Measurements from ENCODE around the gene MYO5B. TPM values are rescaled to one million over a fixed set of nuclear protein-coding genes. Genes with fewer than 3 reads are reported as not detected.

MYO5B gene
- total RNA-seq, 4 donors from 2014 or later: 2.0 to 13.9 (median 5.3) TPM

- Histone ChIP-seq H3K27ac (replicated peaks in 1 of 4) (no peak overlapping the region), H3K9me3 (no peaks in the 10 kb centered on the region), H3K36me3 (no peaks in the 10 kb centered on the region), H3K4me3 (no peak overlapping the region), H3K27me3 (no peaks in the 10 kb centered on the region), H3K4me1 (no peaks in the 10 kb centered on the region)
- WGBS: 64% methylated on average over 4 of the region's 4 CpGs
- DNase-seq (ENCODE audit: extremely low spot score): no peak
- intact Hi-C loops (cut with DNase I): no loop called here
- TF ChIP-seq POLR2A (IDR thresholded peaks at IDR 0.05; ENCODE audit: low read depth) (no peak), POLR2AphosphoS5 (IDR thresholded peaks at IDR 0.05) (no peak), EP300 (IDR thresholded peaks at IDR 0.05) (no peak)
- TF ChIP-seq, protein P1, sequence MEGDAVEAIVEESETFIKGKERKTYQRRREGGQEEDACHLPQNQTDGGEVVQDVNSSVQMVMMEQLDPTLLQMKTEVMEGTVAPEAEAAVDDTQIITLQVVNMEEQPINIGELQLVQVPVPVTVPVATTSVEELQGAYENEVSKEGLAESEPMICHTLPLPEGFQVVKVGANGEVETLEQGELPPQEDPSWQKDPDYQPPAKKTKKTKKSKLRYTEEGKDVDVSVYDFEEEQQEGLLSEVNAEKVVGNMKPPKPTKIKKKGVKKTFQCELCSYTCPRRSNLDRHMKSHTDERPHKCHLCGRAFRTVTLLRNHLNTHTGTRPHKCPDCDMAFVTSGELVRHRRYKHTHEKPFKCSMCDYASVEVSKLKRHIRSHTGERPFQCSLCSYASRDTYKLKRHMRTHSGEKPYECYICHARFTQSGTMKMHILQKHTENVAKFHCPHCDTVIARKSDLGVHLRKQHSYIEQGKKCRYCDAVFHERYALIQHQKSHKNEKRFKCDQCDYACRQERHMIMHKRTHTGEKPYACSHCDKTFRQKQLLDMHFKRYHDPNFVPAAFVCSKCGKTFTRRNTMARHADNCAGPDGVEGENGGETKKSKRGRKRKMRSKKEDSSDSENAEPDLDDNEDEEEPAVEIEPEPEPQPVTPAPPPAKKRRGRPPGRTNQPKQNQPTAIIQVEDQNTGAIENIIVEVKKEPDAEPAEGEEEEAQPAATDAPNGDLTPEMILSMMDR (IDR thresholded peaks at IDR 0.05): no peak
These were observed 289.9 kb downstream of the MYO5B start for GRCh38 chr18:49904871-49905555.

- no peaks in the 10 kb centered on the region for H3K27me3 ChIP-seq
- H3K4me3 ChIP-seq: no peak overlapping the region
- no peak for DNase-seq (ENCODE audit: extremely low spot score)
- H3K36me3 ChIP-seq: no peaks in the 10 kb centered on the region
- WGBS: 88% methylated on average over 6 of the region's 6 CpGs
- TF ChIP-seq POLR2AphosphoS5 (IDR thresholded peaks at IDR 0.05): no peak
- TF ChIP-seq, protein P1 (IDR thresholded peaks at IDR 0.05): no peak
- no peak for TF ChIP-seq EP300 (IDR thresholded peaks at IDR 0.05)
- no peak for TF ChIP-seq POLR2A (IDR thresholded peaks at IDR 0.05; ENCODE audit: low read depth)
- no peaks in the 10 kb centered on the region for H3K9me3 ChIP-seq
- no peaks in the 10 kb centered on the region for H3K4me1 ChIP-seq
- H3K27ac ChIP-seq (replicated peaks in 1 of 4): no peak overlapping the region
- intact Hi-C loops (cut with DNase I): no loop called here
These were observed 293.0 kb downstream of the MYO5B start for GRCh38 chr18:49901862-49902340.

DNA sequence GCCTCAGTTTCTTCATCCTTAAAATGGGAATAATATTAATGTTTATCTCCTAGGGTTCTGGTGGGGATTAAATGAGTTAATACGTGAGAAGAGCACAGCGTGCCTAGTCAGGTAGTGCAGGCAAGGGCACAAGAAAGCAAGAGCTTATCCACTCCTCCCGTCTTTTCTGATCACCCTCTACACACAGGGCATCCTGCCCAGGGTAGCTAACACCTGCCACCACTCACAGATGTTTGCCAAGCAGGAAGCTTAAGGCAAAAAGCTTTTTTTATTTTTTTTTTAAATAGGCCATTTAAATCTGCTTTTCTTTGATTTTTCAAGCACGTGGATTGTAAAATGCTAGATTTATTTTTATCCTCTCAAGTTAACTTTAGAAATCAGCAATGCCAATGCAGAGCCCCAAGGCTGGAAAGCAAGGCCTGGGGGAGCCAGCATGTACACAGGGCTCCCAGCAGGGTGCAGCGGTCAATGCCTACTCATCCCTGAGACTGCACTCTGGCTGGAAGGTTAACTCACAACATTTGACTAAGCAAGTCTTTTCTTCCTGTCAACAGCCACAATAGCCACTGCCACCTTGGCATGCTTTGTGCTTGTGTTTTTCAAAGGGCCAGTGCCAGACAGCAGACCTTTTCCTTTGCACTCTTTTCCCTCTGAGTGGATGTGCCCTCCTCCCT is 295.2 kb downstream of the MYO5B start:
- Histone ChIP-seq H3K27ac (replicated peaks in 1 of 4) (no peak overlapping the region), H3K4me1 (no peaks in the 10 kb centered on the region), H3K36me3 (no peaks in the 10 kb centered on the region), H3K9me3 (no peaks in the 10 kb centered on the region), H3K4me3 (no peak overlapping the region), H3K27me3 (no peaks in the 10 kb centered on the region)
- 86% methylated on average over 5 of the region's 5 CpGs for WGBS
- intact Hi-C loops (cut with DNase I): no loop called here
- TF ChIP-seq POLR2AphosphoS5 (IDR thresholded peaks at IDR 0.05): no peak
- no peak for TF ChIP-seq POLR2A (IDR thresholded peaks at IDR 0.05; ENCODE audit: low read depth)
- TF ChIP-seq EP300 (IDR thresholded peaks at IDR 0.05): no peak
- TF ChIP-seq, protein P1 (IDR thresholded peaks at IDR 0.05): no peak
- DNase-seq (ENCODE audit: extremely low spot score): no peak

DNA sequence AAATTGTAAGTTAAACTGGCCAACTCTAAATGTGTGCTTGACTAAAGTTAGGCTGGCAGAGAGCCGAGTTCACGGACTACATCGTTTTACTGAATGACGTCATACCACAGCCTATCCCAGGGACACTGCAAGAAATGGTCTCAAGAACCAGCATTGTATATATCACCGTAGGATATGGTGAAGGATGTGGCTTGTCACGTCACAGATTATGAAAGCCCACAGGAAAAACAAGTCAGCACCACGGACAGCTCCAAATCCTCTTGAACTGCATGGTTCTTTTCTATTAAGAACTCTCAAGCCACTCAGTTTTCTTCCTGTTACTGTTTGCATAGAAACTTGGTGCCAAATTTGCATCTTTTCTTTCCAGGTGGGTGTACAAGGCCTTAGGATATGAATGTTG is 296.5 kb downstream of the MYO5B start:
- H3K9me3 ChIP-seq: no peaks in the 10 kb centered on the region
- no peak for DNase-seq (ENCODE audit: extremely low spot score)
- no peaks in the 10 kb centered on the region for H3K27me3 ChIP-seq
- 53% methylated on average over 7 of the region's 7 CpGs for WGBS
- H3K36me3 ChIP-seq: no peaks in the 10 kb centered on the region
- intact Hi-C loops (cut with DNase I): no loop called here
- no peak overlapping the region for H3K4me3 ChIP-seq
- H3K4me1 ChIP-seq: no peaks in the 10 kb centered on the region
- no peak overlapping the region for H3K27ac ChIP-seq (replicated peaks in 1 of 4)
- TF ChIP-seq POLR2AphosphoS5 (IDR thresholded peaks at IDR 0.05) (no peak), POLR2A (IDR thresholded peaks at IDR 0.05; ENCODE audit: low read depth) (no peak), EP300 (IDR thresholded peaks at IDR 0.05) (no peak)
- TF ChIP-seq, protein P1 (IDR thresholded peaks at IDR 0.05): no peak

Data from esophagus muscularis mucosa (tissue), 4 donors.